OCI-LY3 (cell line): Measurements from ENCODE around the gene ST6GALNAC2.

Experiments used
- H2AFZ ChIP-seq: fragments of 200-600, 300-600 bp; shearing (Covaris generic); 2 replicates; pipeline ENCODE4 v1.6.0; 2014; ENCODE audit warnings: antibody characterized with exemption, low read depth, low read length
- H3K27ac ChIP-seq: fragments of 200-600, 300-600 bp; sonication (generic); 2 replicates; pipeline ENCODE4 v1.5.1; 2014; ENCODE audit warnings: mild to moderate bottlenecking, low read length, moderate library complexity, mixed read lengths
- H3K27me3 ChIP-seq: fragments of 200-600, 300-600 bp; sonication (generic); 2 replicates; pipeline ENCODE4 v1.6.1; 2014; ENCODE audit warnings: low read depth, low read length, mixed read lengths
- H3K36me3 ChIP-seq: fragments of 200-600, 300-600 bp; sonication (generic); replicated peaks from 2 replicates; pipeline ENCODE3; 2014; ENCODE audit warnings: low read depth, low read length, mixed read lengths
- H3K4me1 ChIP-seq: fragments of 300-600, 200-600 bp; sonication (generic); 2 replicates; pipeline ENCODE4 v1.6.1; 2014; ENCODE audit warnings: low read length, mixed read lengths
- H3K4me2 ChIP-seq: fragments of 200-600, 300-600 bp; sonication (generic); 2 replicates; pipeline ENCODE4 v1.6.1; 2014; ENCODE audit warnings: low read length, mixed read lengths
- H3K4me3 ChIP-seq: fragments of 300-600, 200-600 bp; sonication (generic); 2 replicates; pipeline ENCODE4 v1.5.1; 2014; ENCODE audit warnings: antibody characterized with exemption, mild to moderate bottlenecking, low read length, moderate library complexity
- H3K79me2 ChIP-seq: fragments of 300-600, 200-600 bp; shearing (Covaris generic); 2 replicates; pipeline ENCODE4 v1.6.1; 2014; ENCODE audit warnings: mild to moderate bottlenecking, low read length, mixed read lengths
- H3K9ac ChIP-seq: fragments of 300-600, 200-600 bp; shearing (Covaris generic); 2 replicates; pipeline ENCODE4 v1.6.0; 2014; ENCODE audit warnings: mild to moderate bottlenecking, low read length, moderate library complexity
- H3K9me3 ChIP-seq: fragments of 200-600, 300-600 bp; shearing (Covaris generic); 2 replicates; pipeline ENCODE4 v1.6.1; 2014; ENCODE audit warnings: low read length, mixed read lengths; ENCODE audit not compliant: insufficient read depth
- H4K20me1 ChIP-seq: fragments of 200-600, 300-600 bp; sonication (generic); 2 replicates; pipeline ENCODE4 v1.6.1; 2016; ENCODE audit warnings: low read length, mixed read lengths; ENCODE audit not compliant: insufficient read depth
- EZH2phosphoT487 ChIP-seq: fragments of 200-600 bp; shearing (Covaris generic); IDR thresholded peaks from 2 replicates; pipeline ENCODE4 v1.6.1; 2018; ENCODE audit warnings: antibody characterized with exemption, mixed run types, low read depth
- TF ChIP-seq, protein P1 (sequence below): fragments of 200-600, 300-600 bp; sonication (generic); IDR thresholded peaks from 2 replicates; pipeline ENCODE4 v1.5.1; 2014; ENCODE audit warnings: antibody characterized with exemption, low read length, low read depth

ST6GALNAC2 gene

DNA sequence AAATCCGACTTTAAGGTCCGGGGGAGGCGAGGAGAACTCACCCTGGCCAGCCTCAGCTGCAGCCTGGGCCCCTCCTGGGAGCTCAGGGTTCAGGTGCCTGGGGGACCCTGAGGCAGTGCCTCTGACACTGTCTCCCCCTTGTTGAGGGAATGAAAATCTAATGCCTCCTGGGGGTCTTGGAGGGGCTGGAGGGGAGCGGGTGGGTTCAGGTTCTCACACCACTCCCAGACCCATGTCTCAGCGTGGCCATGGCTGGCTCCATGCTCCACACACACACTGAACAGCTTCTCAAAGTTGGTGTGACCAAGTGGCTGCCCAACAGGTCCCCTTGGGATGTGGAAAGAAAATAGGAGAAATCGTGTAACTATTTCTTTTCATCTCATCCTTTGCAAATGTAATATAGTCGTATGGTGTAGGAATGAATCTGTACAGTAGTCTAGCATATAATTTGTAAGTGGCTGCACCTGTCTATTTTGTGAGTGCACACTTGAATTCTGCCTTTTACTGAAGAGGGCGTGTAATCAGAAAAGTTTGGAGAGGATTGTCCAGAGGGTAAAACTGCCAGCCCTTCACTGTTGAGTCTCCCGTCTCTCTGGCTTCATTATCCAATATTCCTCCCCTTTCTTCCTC lies 46.6 kb downstream of the ST6GALNAC2 start:
- H3K27me3 ChIP-seq = no peaks in the 10 kb centered on the region
- no peak overlapping the region for H3K9ac ChIP-seq
- H2AFZ ChIP-seq = no peak overlapping the region
- no peaks in the 10 kb centered on the region for H4K20me1 ChIP-seq
- no peaks in the 10 kb centered on the region for H3K9me3 ChIP-seq
- no peaks in the 10 kb centered on the region for H3K4me1 ChIP-seq
- TF ChIP-seq, protein P1, sequence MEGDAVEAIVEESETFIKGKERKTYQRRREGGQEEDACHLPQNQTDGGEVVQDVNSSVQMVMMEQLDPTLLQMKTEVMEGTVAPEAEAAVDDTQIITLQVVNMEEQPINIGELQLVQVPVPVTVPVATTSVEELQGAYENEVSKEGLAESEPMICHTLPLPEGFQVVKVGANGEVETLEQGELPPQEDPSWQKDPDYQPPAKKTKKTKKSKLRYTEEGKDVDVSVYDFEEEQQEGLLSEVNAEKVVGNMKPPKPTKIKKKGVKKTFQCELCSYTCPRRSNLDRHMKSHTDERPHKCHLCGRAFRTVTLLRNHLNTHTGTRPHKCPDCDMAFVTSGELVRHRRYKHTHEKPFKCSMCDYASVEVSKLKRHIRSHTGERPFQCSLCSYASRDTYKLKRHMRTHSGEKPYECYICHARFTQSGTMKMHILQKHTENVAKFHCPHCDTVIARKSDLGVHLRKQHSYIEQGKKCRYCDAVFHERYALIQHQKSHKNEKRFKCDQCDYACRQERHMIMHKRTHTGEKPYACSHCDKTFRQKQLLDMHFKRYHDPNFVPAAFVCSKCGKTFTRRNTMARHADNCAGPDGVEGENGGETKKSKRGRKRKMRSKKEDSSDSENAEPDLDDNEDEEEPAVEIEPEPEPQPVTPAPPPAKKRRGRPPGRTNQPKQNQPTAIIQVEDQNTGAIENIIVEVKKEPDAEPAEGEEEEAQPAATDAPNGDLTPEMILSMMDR = no peak
- no peak for TF ChIP-seq EZH2phosphoT487
- no peak overlapping the region for H3K4me3 ChIP-seq
- H3K27ac ChIP-seq = no peak overlapping the region
- H3K36me3 ChIP-seq = no peaks in the 10 kb centered on the region
- no peak overlapping the region for H3K4me2 ChIP-seq
- no peaks in the 10 kb centered on the region for H3K79me2 ChIP-seq

DNA sequence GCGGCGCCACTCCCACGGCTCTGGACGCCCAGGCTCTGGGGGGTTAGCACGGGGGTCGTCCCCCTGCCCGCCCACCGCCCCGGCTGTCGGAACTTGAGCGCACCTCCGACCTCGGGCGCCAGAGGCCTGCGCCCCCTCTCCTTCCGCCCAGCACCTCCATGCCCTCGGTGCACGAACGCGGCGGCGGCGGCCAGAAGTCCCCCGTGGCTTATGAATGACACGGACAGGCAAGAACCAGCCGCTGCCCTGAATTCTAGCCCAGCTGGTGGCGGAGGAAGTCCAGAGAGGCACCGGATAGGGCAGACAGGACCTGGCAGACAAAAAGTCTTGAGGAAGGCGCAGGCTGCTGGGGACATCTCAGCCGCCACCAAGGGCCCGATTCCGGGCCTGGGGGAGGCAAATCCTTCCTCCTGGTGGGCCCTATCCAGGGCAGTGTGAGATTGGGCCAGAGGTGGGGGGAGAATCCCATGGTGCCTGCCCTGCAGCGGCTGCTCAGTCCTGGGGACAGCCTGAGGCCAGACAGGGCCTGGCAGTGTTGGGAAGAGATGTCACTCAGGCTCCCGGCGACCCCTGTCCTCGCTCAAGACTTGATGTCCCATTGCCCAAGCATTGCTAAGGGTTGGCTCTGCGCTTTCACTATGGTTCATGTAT lies 47.3 kb downstream of the ST6GALNAC2 start:
- Histone ChIP-seq H3K9me3 (no peaks in the 10 kb centered on the region), H3K79me2 (no peaks in the 10 kb centered on the region), H3K9ac (no peak overlapping the region), H3K27ac (no peak overlapping the region), H3K4me1 (no peaks in the 10 kb centered on the region), H2AFZ (no peak overlapping the region), H3K4me2 (no peak overlapping the region), H3K27me3 (no peaks in the 10 kb centered on the region), H3K4me3 (no peak overlapping the region), H3K36me3 (no peaks in the 10 kb centered on the region), H4K20me1 (no peaks in the 10 kb centered on the region)
- TF ChIP-seq EZH2phosphoT487 = no peak
- TF ChIP-seq, protein P1 = no peak

DNA sequence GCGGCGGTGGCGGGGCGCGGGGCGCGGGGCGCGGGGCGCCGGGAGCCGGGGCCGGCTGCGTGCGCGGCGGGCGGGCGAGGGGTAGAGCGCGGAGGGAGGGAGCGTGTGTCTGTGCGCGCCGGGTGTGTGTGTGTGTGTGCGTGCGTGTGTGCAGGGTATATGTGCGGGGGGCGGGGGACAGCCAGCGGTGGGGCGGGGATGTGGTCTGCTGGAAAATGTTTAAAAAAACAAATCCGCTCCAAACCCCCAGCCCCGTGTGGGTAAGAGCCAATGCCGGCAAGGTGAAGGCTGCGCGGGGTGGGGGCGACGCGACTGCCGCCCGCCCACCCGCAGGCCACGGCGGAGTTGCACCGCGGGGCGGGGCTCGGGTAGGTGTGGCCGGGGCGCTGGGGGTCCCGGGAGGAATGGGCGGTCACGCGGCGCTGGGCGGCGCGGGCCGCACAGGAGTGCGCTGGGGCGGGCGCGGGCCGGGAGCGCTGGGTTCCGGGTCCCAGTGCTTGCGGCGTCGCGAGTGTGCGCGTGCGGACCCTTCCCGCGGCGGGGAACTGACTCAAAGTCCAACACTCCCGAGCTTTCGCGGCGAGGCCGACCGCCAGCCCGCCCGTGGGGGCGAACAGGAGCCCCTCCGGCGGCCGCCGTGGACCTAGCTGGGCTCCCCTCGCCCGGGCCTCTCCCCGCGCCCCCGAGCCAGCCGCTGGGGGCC lies 47.9 kb downstream of the ST6GALNAC2 start, which contains the start of gene CYGB:
Gene CYGB, minus strand, starts transcription at position 132 of the 703 bp plus-strand sequence. CDS start 167 bp downstream, outside the sequence.
- TF ChIP-seq, protein P1 = no peak
- TF ChIP-seq EZH2phosphoT487 = no peak
- no peak within 1 kb of the TSS for H3K9ac ChIP-seq
- H3K27me3 ChIP-seq = no peaks in the 10 kb centered on the region
- no peak within 1 kb of the TSS for H3K27ac ChIP-seq
- no peak within 1 kb of the TSS for H3K4me3 ChIP-seq
- no peaks in the 10 kb centered on the region for H3K4me1 ChIP-seq
- H4K20me1 ChIP-seq = no peaks in the 10 kb centered on the region
- H2AFZ ChIP-seq = no peak within 1 kb of the TSS
- H3K79me2 ChIP-seq = no peaks in the 10 kb centered on the region
- no peaks in the 10 kb centered on the region for H3K9me3 ChIP-seq
- no peaks in the 10 kb centered on the region for H3K36me3 ChIP-seq
- H3K4me2 ChIP-seq = no peak within 1 kb of the TSS

DNA sequence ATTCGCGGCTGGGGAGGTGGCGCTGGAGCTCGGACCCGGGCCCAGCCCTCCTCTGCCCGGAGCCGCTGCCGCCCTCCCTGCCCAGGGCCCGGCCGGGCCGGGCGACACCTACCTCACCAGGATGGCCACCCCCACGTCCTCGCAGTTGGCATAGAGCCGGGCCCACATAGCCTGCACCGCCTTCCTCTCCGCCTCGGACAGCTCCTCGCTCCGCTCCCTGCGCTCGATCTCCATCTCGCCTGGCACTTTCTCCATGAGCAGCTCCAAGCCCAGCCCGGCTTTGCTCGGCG lies 48.4 kb downstream of the ST6GALNAC2 start:
- Histone ChIP-seq H3K4me1 (no peaks in the 10 kb centered on the region), H3K4me3 (no peak overlapping the region), H3K27ac (no peak overlapping the region), H3K27me3 (no peaks in the 10 kb centered on the region), H3K9ac (no peak overlapping the region), H3K4me2 (no peak overlapping the region), H3K9me3 (no peaks in the 10 kb centered on the region), H3K79me2 (no peaks in the 10 kb centered on the region), H2AFZ (no peak overlapping the region), H3K36me3 (no peaks in the 10 kb centered on the region), H4K20me1 (no peaks in the 10 kb centered on the region)
- TF ChIP-seq, protein P1 = no peak
- TF ChIP-seq EZH2phosphoT487 = no peak
